Left colon (tissue), 2 donors: ENCODE measurements around the gene AKT1S1. TPM values are rescaled to one million over a fixed set of nuclear protein-coding genes. Genes with fewer than 3 reads are reported as not detected.
"Not testable (repeated sequence)": the region's sequence is repeated elsewhere in the genome, so short reads cannot be mapped to it uniquely, and the experiment has no call there.

Source experiments
- ATAC-seq: fragments of 200-7000 bp; cut with Tn5 transposase; one replicate; pipeline ENCODE4 v1.9.1; 2020; ENCODE audit warnings: mild to moderate bottlenecking, moderate library complexity
- DNase-seq, 2 donors: peaks; one replicate each; pipeline ENCODE4 v3.0.0-alpha.2; 2020
- intact Hi-C, 2 donors: fragments of 100-400 bp; cut with DNase I in 1 of 2; cut with micrococcal nuclease in 1 of 2; formaldehyde crosslinking; loops; one replicate each; pipeline versions ENCODE4 v1.11.2 to v1.14.0; 2022; cut with DNase I, micrococcal nuclease
- microRNA-seq, 2 donors: library from miRNA; unstranded; fragments of <30 nt; microRNA quantifications; one replicate each; pipeline versions ENCODE4 v1.1.0 to v1.2.0, GENCODE V29; 2020
- total RNA-seq, 2 donors: library from RNA; stranded (reverse); fragmentation: NEBNext Ultra II Directional; extraction: Animal tissue kit (Norgen Biotek cat#: 25700); gene quantifications; one replicate each; pipeline ENCODE4 v1.2.1, GENCODE V29; 2021
- donor health status: DM: no; HTN: no; CAD: no.
- donor health status: DM: yes; HTN: yes; CAD: no.

The AKT1S1 gene
- total RNA-seq, 2 donors from 2014 or later: 30.3 to 43.3 TPM

GRCh38 chr19:49829200-49829599, 48.0 kb downstream of the AKT1S1 start:
- intact Hi-C loops: no loop called here
- ATAC-seq: no peak

DNA sequence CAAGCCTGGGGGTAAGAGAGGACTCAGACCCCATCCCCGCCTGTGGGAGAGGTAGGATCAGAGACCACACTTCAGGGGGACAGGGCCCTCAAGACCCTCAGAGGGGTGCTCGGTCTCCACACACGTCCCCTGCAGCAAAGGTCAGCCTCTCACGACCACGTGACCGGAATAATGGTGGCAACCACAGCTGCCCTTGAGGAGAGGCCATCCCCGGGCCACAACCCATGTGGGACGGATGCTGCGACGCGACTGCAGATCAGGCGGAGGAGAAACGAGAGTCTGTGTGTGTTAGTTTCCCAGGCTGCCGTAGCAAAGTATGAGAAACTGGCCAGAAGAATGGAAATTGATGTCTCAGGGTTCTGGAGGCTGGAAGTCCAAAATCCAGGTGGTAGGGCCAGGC, 50.1 kb downstream of the AKT1S1 start:
- ATAC-seq: no peak
- no peak for DNase-seq
- intact Hi-C loops: no loop called here

More at GRCh38 chr19:49829200-49829599, 48.0 kb downstream of the AKT1S1 start:
- no peak for DNase-seq

DNA sequence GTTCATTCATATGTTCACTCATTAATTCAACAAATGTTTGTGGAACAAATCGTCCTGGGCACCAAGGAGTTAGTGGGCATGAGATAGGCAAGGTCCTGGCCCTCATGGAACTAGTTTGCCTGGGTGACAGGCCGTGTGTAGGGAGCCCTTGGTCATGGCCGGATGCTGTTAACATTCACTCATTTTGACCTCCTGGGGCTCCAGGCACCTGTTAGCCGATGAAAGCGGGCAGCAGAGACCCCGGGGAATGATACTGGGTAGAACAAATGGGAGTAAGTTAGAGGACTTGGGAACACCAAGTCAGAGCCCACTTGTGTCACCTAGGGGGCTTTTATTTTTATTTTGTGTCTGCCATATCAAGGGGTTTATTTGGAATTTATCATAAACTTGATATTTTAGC, 52.5 kb downstream of the AKT1S1 start:
- no peak for DNase-seq
- no peak for ATAC-seq
- intact Hi-C loops: no loop called here

DNA sequence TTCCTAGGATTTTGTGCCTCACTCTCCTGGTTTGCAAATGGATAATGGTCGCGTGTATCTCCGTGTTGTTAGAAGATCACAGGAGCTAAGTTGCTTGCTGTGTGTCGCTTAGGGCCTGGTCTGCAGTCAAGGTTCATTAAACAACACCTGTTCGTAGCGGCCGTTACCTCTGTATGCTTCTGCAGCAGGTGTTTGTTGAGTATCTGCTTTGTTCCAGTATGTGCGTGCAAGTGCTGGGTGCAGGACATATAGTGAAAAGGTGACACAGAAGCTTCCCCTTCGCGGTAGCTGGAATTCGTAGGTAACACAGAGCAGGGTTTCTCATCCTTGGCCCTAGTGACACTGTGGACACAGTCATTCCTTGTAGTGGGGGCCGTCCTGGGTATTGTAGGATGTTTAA, 53.7 kb downstream of the AKT1S1 start:
- intact Hi-C loops: no loop called here
- DNase-seq: no peak
- ATAC-seq: no peak

GRCh38 chr19:49820125-49820524, 57.0 kb downstream of the AKT1S1 start:
- no peak for ATAC-seq
- no peak for DNase-seq
- intact Hi-C loops: no loop called here

GRCh38 chr19:49819452-49820115, 57.6 kb downstream of the AKT1S1 start:
- intact Hi-C loops, DNase-seq, ATAC-seq: not testable (repeated sequence)

Small RNAs within 50 kb of the gene (microRNA-seq; reads per million reads assigned to microRNA genes)
- gene MIR4749 (0.53 to 10.9 reads per million in 2 donors), gene MIR4750 (0 to 1.6 reads per million in 2 donors), gene MIR6800 (0.53 to 1.4 reads per million in 2 donors)

Other genes starting within 250 kb of the AKT1S1 start
- gene RRAS, start 237.2 kb downstream of the AKT1S1 start, total RNA-seq: 10 to 100 TPM; 41.7 to 76.6 TPM
- gene SCAF1, start 235.1 kb downstream of the AKT1S1 start, total RNA-seq: 10 to 100 TPM; 60.9 to 62.7 TPM
- gene IRF3, start 211.5 kb downstream of the AKT1S1 start, total RNA-seq: 10 to 100 TPM; 69.0 to 83.1 TPM
- 10 to 100 TPM; 13.8 to 14.9 TPM for gene BCL2L12, start 211.4 kb downstream of the AKT1S1 start, total RNA-seq
- 10 to 100 TPM; 66.7 to 83.9 TPM for gene PRMT1, start 200.1 kb downstream of the AKT1S1 start, total RNA-seq
- 1 to 10 TPM in 1 of 2 donors, under 1 TPM in 1; 0.98 to 1.1 TPM for gene ADM5, start 187.8 kb downstream of the AKT1S1 start, total RNA-seq
- gene CPT1C, start 186.2 kb downstream of the AKT1S1 start, total RNA-seq: 1 to 10 TPM; 1.5 to 2.0 TPM
- under 1 TPM; 0.21 to 0.22 TPM for gene TSKS, start 114.0 kb downstream of the AKT1S1 start, total RNA-seq
- gene AP2A1, start 110.4 kb downstream of the AKT1S1 start, total RNA-seq: 10 to 100 TPM; 71.2 to 72.9 TPM
- 1 to 10 TPM; 7.6 to 10.0 TPM for gene FUZ, start 64.1 kb downstream of the AKT1S1 start, total RNA-seq
- gene MED25, start 59.1 kb downstream of the AKT1S1 start, total RNA-seq: 10 to 100 TPM; 52.6 to 52.8 TPM
- gene PTOV1, start 26.2 kb downstream of the AKT1S1 start, total RNA-seq: 10 to 100 TPM; 95.3 to 95.5 TPM
- gene PNKP, start 9.8 kb downstream of the AKT1S1 start, total RNA-seq: 10 to 100 TPM; 62.3 to 76.7 TPM
- gene TBC1D17, start 347 bp upstream of the AKT1S1 start, total RNA-seq: 10 to 100 TPM; 32.8 to 36.4 TPM
- 1 to 10 TPM in 1 of 2 donors, under 1 TPM in 1; 0.67 to 1.3 TPM for gene IL4I1, start 19.5 kb upstream of the AKT1S1 start, total RNA-seq
- 10 to 100 TPM; 13.2 to 16.7 TPM for gene ATF5, start 51.9 kb upstream of the AKT1S1 start, total RNA-seq
- gene NUP62, start 52.1 kb upstream of the AKT1S1 start, total RNA-seq: 10 to 100 TPM; 31.5 to 37.1 TPM
- gene SIGLEC11, start 83.8 kb upstream of the AKT1S1 start, total RNA-seq: under 1 TPM; 0.40 to 0.75 TPM
- gene VRK3, start 148.0 kb upstream of the AKT1S1 start, total RNA-seq: 10 to 100 TPM; 48.2 to 55.3 TPM
- gene ZNF473, start 148.7 kb upstream of the AKT1S1 start, total RNA-seq: 1 to 10 TPM; 4.9 to 5.9 TPM